GM12878 (cell line): Measurements from ENCODE around the gene TMEM259. TPM values are rescaled to one million over a fixed set of nuclear protein-coding genes. Genes with fewer than 3 reads are reported as not detected.

ENCODE experiments used
- ATAC-seq: fragments of 200-7000 bp; cut with Tn5 transposase; 3 replicates; pipeline ENCODE4 v1.9.1; 2020; ENCODE audit warnings: mild to moderate bottlenecking, moderate library complexity
- BruUV-seq: library from RNA; stranded (reverse); fragments of 400-500 nt; replicated peaks from 2 replicates; lab custom pipeline; 2021; lab: Mats Ljungman, UMichigan
- CTCF ChIA-PET: fragments of 300-600 bp; sonication (Branson Sonifier 250); formaldehyde crosslinking; extraction: SDS; loops from one replicate; lab custom pipeline; 2021; ENCODE audit warnings: inconsistent platforms; lab: Yijun Ruan, JAX
- POLR2A ChIA-PET: fragments of 350-600 bp; formaldehyde crosslinking; extraction: SDS; loops from one replicate; lab custom pipeline; 2021; ENCODE audit warnings: inconsistent platforms; lab: Charles Lee
- RAD21 ChIA-PET: fragments of 300-600 bp; sonication (Branson Sonifier 250); formaldehyde crosslinking; loops from one replicate; lab custom pipeline; 2023; ENCODE audit warnings: antibody characterized with exemption; ENCODE audit not compliant: unreplicated experiment; lab: Charles Lee
- SMC1A ChIA-PET: fragments of 300-600 bp; sonication (Branson Sonifier 250); formaldehyde crosslinking; loops from one replicate; lab custom pipeline; 2023; ENCODE audit not compliant: unreplicated experiment, uncharacterized antibody; lab: Charles Lee
- DNase-seq: peaks from one replicate; pipeline ENCODE4 v3.0.0-alpha.2; 2011; ENCODE audit warnings: low read depth, low spot score
- FAIRE-seq: peaks from 3 replicates; lab custom pipeline; 2011; peaks lifted over from hg19 to GRCh38; lab: Jason Lieb, UNC
- H2AFZ ChIP-seq: 2 replicates; pipeline ENCODE4 v1.6.0; 2011; ENCODE audit warnings: low read depth, low read length, control low read depth; ENCODE audit not compliant: control insufficient read depth
- H3K27ac ChIP-seq: 2 replicates; pipeline ENCODE4 v1.5.1; 2011; ENCODE audit warnings: control low read depth; ENCODE audit not compliant: control insufficient read depth, insufficient read depth
- H3K27me3 ChIP-seq, 2 experiments: replicated peaks in 1 of 2; 2 replicates each; pipeline versions ENCODE4 v1.6.0 to v1.6.1; 2011; ENCODE audit warnings: low read length in 1 of 2; ENCODE audit not compliant: control insufficient read depth in 2 of 2, insufficient read depth in 2 of 2
- H3K36me3 ChIP-seq, 2 experiments: 2 replicates each; pipeline ENCODE4 v1.5.1; 2011; ENCODE audit warnings: low read length in 1 of 2; ENCODE audit not compliant: control insufficient read depth in 2 of 2, insufficient read depth in 2 of 2
- H3K4me1 ChIP-seq: 2 replicates; pipeline ENCODE4 v1.6.1; 2011; ENCODE audit warnings: mild to moderate bottlenecking, low read length, moderate library complexity, mixed read lengths; ENCODE audit not compliant: control insufficient read depth, insufficient read depth
- H3K4me2 ChIP-seq: 2 replicates; pipeline ENCODE4 v1.6.0; 2011; ENCODE audit warnings: control low read depth; ENCODE audit not compliant: control insufficient read depth, insufficient read depth
- H3K4me3 ChIP-seq: fragments of 200-600 bp; sonication (generic); 2 replicates; pipeline ENCODE4 v1.5.1; 2016
- H3K79me2 ChIP-seq: 2 replicates; pipeline ENCODE4 v1.6.0; 2011; ENCODE audit warnings: low read length; ENCODE audit not compliant: control insufficient read depth, insufficient read depth
- H3K9ac ChIP-seq: 2 replicates; pipeline ENCODE4 v1.8.0; 2011; ENCODE audit warnings: low read length, control low read depth, mixed read lengths; ENCODE audit not compliant: control insufficient read depth, insufficient read depth
- H3K9me3 ChIP-seq: replicated peaks from 3 replicates; pipeline ENCODE4 v1.5.1; 2011; ENCODE audit warnings: mild to moderate bottlenecking, low read length; ENCODE audit not compliant: control insufficient read depth, insufficient read depth
- H4K20me1 ChIP-seq: 2 replicates; pipeline ENCODE4 v1.6.0; 2011; ENCODE audit not compliant: control insufficient read depth, insufficient read depth
- BHLHE40 ChIP-seq, 2 experiments: fragments of 450-650 bp in 1 of 2; IDR thresholded peaks; 2 replicates each; pipeline ENCODE4 v1.6.1; 2011 to 2017; ENCODE audit warnings: low read depth in 2 of 2, borderline replicate concordance in 1 of 2, improper control_type of control experiment in 1 of 2, low read length in 1 of 2, mild to moderate bottlenecking in 1 of 2
- HDAC2 ChIP-seq: fragments of 200-600 bp; sonication (generic); IDR thresholded peaks from 2 replicates; pipeline ENCODE4 v1.6.1; 2017
- HDGF ChIP-seq: fragments of 450-650 bp; IDR thresholded peaks from 2 replicates; pipeline ENCODE4 v1.6.1; 2016; ENCODE audit warnings: antibody characterized with exemption
- HSF1 ChIP-seq: fragments of 150-350 bp; IDR thresholded peaks from 2 replicates; pipeline ENCODE4 v1.6.1; 2014; ENCODE audit warnings: mild to moderate bottlenecking, low read depth, low read length
- NR2C1 ChIP-seq: fragments of 450-650 bp; IDR thresholded peaks from 2 replicates; pipeline ENCODE4 v1.6.1; 2017; ENCODE audit warnings: antibody characterized with exemption, mild to moderate bottlenecking, moderate library complexity
- NR2F1 ChIP-seq: fragments of 450-650 bp; conservative IDR thresholded peaks from 2 replicates; pipeline ENCODE4 v1.6.1; 2017; ENCODE audit warnings: mild to moderate bottlenecking
- WGBS: methylation state at CpG from one replicate; pipeline ENCODE4 v1.1.6; 2016; ENCODE audit warnings: low lambda C conversion rate; ENCODE audit not compliant: insufficient replicate concordance, insufficient coverage; ENCODE audit errors: missing lambda C conversion rate; 5-methylcytosine and 5-hydroxymethylcytosine counted together
- in situ Hi-C: fragments of 300-500 bp; cut with MboI; formaldehyde crosslinking; loops from 9 replicates; pipeline ENCODE4 v1.14.3; 2018; ENCODE audit warnings: mixed read lengths
- intact Hi-C: fragments of 100-400 bp; cut with micrococcal nuclease; formaldehyde crosslinking; loops from one replicate; pipeline ENCODE4 v1.14.2; 2022; ENCODE audit not compliant: unreplicated experiment
- polyA plus RNA-seq, 11 experiments: library from polyadenylated mRNA; depleted of rRNA in 4 of 11; unstranded in 6 of 11; stranded (reverse) in 5 of 11; fragments of >200 nt; fragmentation: Nextera tagmentation in 4 of 11; fragmentation: Illumina TruSeq in 1 of 11; extraction: Ambion mirVana in 4 of 11; extraction: Trizol in 1 of 11; gene quantifications; 1 replicate in 1 of 11; 2 replicates in 10 of 11; pipeline versions ENCODE4 v1.2.1 to v1.2.3, GENCODE V29; 2011 to 2016; ENCODE audit warnings: inconsistent platforms in 2 of 11, missing spikeins in 2 of 11, low read depth in 1 of 11
- total RNA-seq, 4 experiments: library from RNA; depleted of rRNA in 3 of 4; stranded (reverse); fragments of >200 nt in 3 of 4; fragmentation: Illumina TruSeq in 1 of 4; extraction: Trizol in 1 of 4; gene quantifications; 2 replicates each; pipeline versions ENCODE4 v1.2.1 to v1.2.3, GENCODE V29; 2013 to 2021

The TMEM259 gene
- total and polyA plus RNA-seq, 10 of the 15 experiments (the other 5 are each of a cell fraction or from before 2014, with no cell fraction given), result 0.43 to 184 (median 62.0) TPM

DNA sequence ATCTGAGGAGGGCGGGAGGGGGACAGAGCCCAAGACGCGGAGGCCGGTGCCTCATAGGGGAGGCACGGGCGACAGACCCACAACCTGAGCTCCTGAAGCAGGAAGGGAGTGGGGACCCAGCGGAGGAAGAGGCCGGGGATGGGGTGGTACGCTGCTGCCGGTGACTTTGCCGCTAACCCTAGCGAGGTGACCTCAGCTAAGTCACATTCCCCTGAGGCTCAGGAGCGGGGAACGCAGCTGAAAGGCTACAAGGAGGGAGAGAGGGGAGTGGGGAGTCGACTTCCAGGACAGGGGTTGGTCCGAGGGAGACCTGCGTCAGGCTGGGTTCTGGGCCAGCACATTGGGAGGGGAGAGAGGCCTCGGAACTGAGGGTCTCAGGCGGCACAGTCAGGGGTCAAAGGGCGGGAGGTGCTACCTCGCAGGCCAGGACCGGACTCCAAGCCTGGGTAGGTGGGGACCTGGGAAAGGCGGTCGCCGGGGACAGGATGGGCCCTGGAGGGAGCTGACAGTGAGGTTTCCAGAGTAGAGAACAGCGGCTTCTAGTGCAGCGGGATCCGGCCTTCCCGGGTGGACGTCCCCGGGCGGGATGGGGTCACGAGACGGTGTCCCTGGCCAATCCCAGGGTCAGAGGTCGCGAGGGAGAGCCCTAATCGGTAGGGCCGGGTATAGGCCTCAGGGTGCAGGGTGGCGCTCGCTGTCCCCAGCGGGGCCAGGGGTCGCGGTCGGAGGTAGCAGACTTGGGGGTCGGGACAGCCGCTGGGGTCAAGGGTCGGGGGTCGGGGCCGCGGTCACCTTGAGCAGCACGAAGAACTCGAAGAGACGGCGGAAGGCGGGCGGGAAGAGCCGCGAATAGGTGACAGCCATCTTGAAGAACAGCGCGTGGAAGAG lies 699 bp downstream of the TMEM259 start:
- ChIA-PET CTCF (interaction anchor here (0.6 to 1.9 kb wide), 4 partner anchors 36 to 249 kb away, joined by 3 to 6 read pairs (median 5); partner anchors contain the start of genes CIRBP and WDR18), RAD21 (interaction anchor here (0.6 to 1.4 kb wide), 5 partner anchors 8 to 69 kb away, joined by 3 to 4 read pairs (median 3); partner anchors contain the start of gene WDR18), POLR2A (interaction anchor here (0.7 to 1.7 kb wide), 10 partner anchors 8 to 223 kb away, joined by 3 to 9 read pairs (median 3); partner anchors contain the start of genes ARHGAP45 and WDR18), SMC1A (interaction anchor here (0.5 to 2.0 kb wide), 5 partner anchors 7 to 113 kb away, joined by 3 to 8 read pairs (median 4); partner anchors contain the start of gene WDR18)
- ATAC-seq (peak; percentile 2; the same call in 2 of the 3 replicates), DNase-seq (no peak), FAIRE-seq (no peak)
- Histone ChIP-seq H2AFZ (no peak overlapping the region), H3K4me3 (peak overlapping the region; percentile 83), H3K4me1 (peaks cover 32% of the 10 kb centered on the region), H3K79me2 (peaks cover 58% of the 10 kb centered on the region), H3K4me2 (peak overlapping the region; percentile 48), H3K9me3 (no peaks in the 10 kb centered on the region), H3K9ac (peak overlapping the region; percentile 94), H3K27me3 (no peaks in the 10 kb centered on the region), H4K20me1 (peaks cover 6% of the 10 kb centered on the region; the same call in 1 of the 2 replicates), H3K27ac (peak overlapping the region; percentile 99), H3K36me3 (no peaks in the 10 kb centered on the region; a peak in 1 of 4 replicates)
- 0 out of 2 replicates have a peak, but pooled peaks have one; percentile 26 for TF ChIP-seq HDGF
- TF ChIP-seq NR2F1, result peak; percentile 84
- peak; percentile 80 for TF ChIP-seq NR2C1
- TF ChIP-seq HSF1, result no peak
- TF ChIP-seq BHLHE40 (IDR thresholded peaks at IDR 0.05; ENCODE audit: borderline replicate concordance in 1 of 2, low read depth in 2 of 2, low read length in 1 of 2), result peak in 1 of 2 experiments; percentile 16; a peak in 1 of 4 replicates
- TF ChIP-seq HDAC2, result no peak
- in situ Hi-C loops, result no loop called here
- WGBS, result 1% methylated on average over 59 of the region's 60 CpGs
- no TSS peak for BruUV-seq
- intact Hi-C loops, result loop anchor here (2.0 kb wide), 1 partner anchor 83 kb away; the partner anchor contains the start of gene GPX4
